HEK293 (cell line): ENCODE results near the gene DPP6.

ENCODE experiments used
- CTCF ChIA-PET: fragments of 350-600 bp; formaldehyde crosslinking; extraction: SDS; loops from one replicate; lab custom pipeline; 2021; ENCODE audit warnings: antibody characterized with exemption; lab: Yijun Ruan, JAX
- POLR2A ChIA-PET: fragments of 300-600 bp; formaldehyde crosslinking; extraction: SDS; loops from one replicate; lab custom pipeline; 2020; ENCODE audit warnings: antibody characterized with exemption, inconsistent platforms; lab: Yijun Ruan, JAX
- H3K27ac ChIP-seq: fragments of 200-500 bp; sonication (Bioruptor generic); 2 replicates; pipeline ENCODE4 v1.5.1; 2014; ENCODE audit warnings: low read depth, low read length, control low read depth, inconsistent platforms; ENCODE audit errors: extremely low read depth
- H3K36me3 ChIP-seq, 2 experiments: fragments of 200-500 bp in 1 of 2; sonication (Bioruptor generic) in 1 of 2; 1 replicate in 1 of 2; 2 replicates in 1 of 2; pipeline ENCODE4 v1.5.1; 2014 to 2017; ENCODE audit warnings: inconsistent platforms in 2 of 2, low read length in 2 of 2; ENCODE audit not compliant: control insufficient read depth in 2 of 2, insufficient read depth in 1 of 2
- H3K4me1 ChIP-seq: fragments of 200-500 bp; sonication (Bioruptor generic); 2 replicates; pipeline ENCODE4 v1.5.1; 2014; ENCODE audit warnings: mild to moderate bottlenecking, low read length, inconsistent platforms; ENCODE audit not compliant: control insufficient read depth, insufficient read depth
- H3K4me3 ChIP-seq: 2 replicates; pipeline ENCODE4 v1.5.1; 2011; ENCODE audit warnings: low read depth, mild to moderate bottlenecking, control low read depth, low read length, moderate library complexity
- H3K9me3 ChIP-seq: fragments of 200-500 bp; sonication (Bioruptor generic); 2 replicates; pipeline ENCODE4 v1.5.1; 2014; ENCODE audit warnings: low read depth, low read length, inconsistent platforms; ENCODE audit not compliant: control insufficient read depth, insufficient read depth
- HOXC10 ChIP-seq: sonication (generic); formaldehyde crosslinking; IDR thresholded peaks from 2 replicates; pipeline ENCODE4 v1.8.1; 2023; ENCODE audit warnings: mild to moderate bottlenecking, missing genetic modification reagents
- TCF7L2 ChIP-seq: IDR thresholded peaks from 2 replicates; pipeline ENCODE4 v1.6.1; 2011; ENCODE audit warnings: low read depth, mild to moderate bottlenecking, inconsistent platforms, low read length, moderate library complexity, borderline replicate concordance
- ZBTB7A ChIP-seq: fragments of 450-650 bp; formaldehyde crosslinking; IDR thresholded peaks from 2 replicates; pipeline ENCODE4 v1.5.1; 2016; ENCODE audit warnings: low read depth, missing biosample characterization, missing genetic modification characterization
- ZFP41 ChIP-seq: fragments of 450-650 bp; formaldehyde crosslinking; IDR thresholded peaks from 2 replicates; pipeline ENCODE4 v1.5.1; 2016; ENCODE audit warnings: missing biosample characterization, missing genetic modification characterization, borderline replicate concordance
- ZNF184 ChIP-seq: fragments of 450-650 bp; IDR thresholded peaks from 2 replicates; pipeline ENCODE4 v1.5.1; 2018; ENCODE audit warnings: missing biosample characterization, mild to moderate bottlenecking, missing genetic modification characterization
- ZNF24 ChIP-seq: fragments of 450-650 bp; formaldehyde crosslinking; IDR thresholded peaks from 2 replicates; pipeline ENCODE4 v1.5.1; 2016; ENCODE audit warnings: missing biosample characterization, missing genetic modification characterization
- ZNF362 ChIP-seq: fragments of 450-650 bp; formaldehyde crosslinking; IDR thresholded peaks from 2 replicates; pipeline ENCODE4 v1.5.1; 2016; ENCODE audit warnings: missing biosample characterization, missing genetic modification characterization
- ZNF416 ChIP-seq: fragments of 450-650 bp; formaldehyde crosslinking; IDR thresholded peaks from 2 replicates; pipeline ENCODE4 v1.5.1; 2016; ENCODE audit warnings: missing biosample characterization, missing genetic modification characterization
- ZNF449 ChIP-seq: fragments of 450-650 bp; formaldehyde crosslinking; IDR thresholded peaks from 2 replicates; pipeline ENCODE4 v1.5.1; 2017; ENCODE audit warnings: missing biosample characterization, mild to moderate bottlenecking, missing genetic modification characterization, moderate library complexity
- ZNF48 ChIP-seq: fragments of 450-650 bp; formaldehyde crosslinking; IDR thresholded peaks from 2 replicates; pipeline ENCODE4 v1.5.1; 2016; ENCODE audit warnings: missing biosample characterization, missing genetic modification characterization
- ZNF596 ChIP-seq: fragments of 450-650 bp; IDR thresholded peaks from 2 replicates; pipeline ENCODE4 v1.5.0; 2018; ENCODE audit warnings: missing biosample characterization, mild to moderate bottlenecking, missing genetic modification characterization, moderate library complexity
- ZNF623 ChIP-seq: fragments of 450-650 bp; formaldehyde crosslinking; IDR thresholded peaks from 2 replicates; pipeline ENCODE4 v1.5.1; 2016; ENCODE audit warnings: missing biosample characterization, missing genetic modification characterization
- ZNF626 ChIP-seq: fragments of 450-650 bp; sonication (Bioruptor Pico); formaldehyde crosslinking; IDR thresholded peaks from 2 replicates; pipeline ENCODE4 v1.5.1; 2018; ENCODE audit warnings: missing biosample characterization, missing genetic modification characterization, inconsistent platforms
- ZNF837 ChIP-seq: fragments of 450-650 bp; formaldehyde crosslinking; IDR thresholded peaks from 2 replicates; pipeline ENCODE4 v1.5.1; 2016; ENCODE audit warnings: missing biosample characterization, missing genetic modification characterization
- ZSCAN5A ChIP-seq: fragments of 450-650 bp; formaldehyde crosslinking; IDR thresholded peaks from 2 replicates; pipeline ENCODE4 v1.5.1; 2016; ENCODE audit warnings: missing biosample characterization, missing genetic modification characterization
- TF ChIP-seq, protein P1 (sequence below): fragments of 450-650 bp; formaldehyde crosslinking; IDR thresholded peaks from 2 replicates; pipeline ENCODE4 v1.5.1; 2016; ENCODE audit warnings: missing biosample characterization, missing genetic modification characterization
- TF ChIP-seq, protein P2 (sequence below): fragments of 450-650 bp; formaldehyde crosslinking; IDR thresholded peaks from 2 replicates; pipeline ENCODE4 v1.5.1; 2016; ENCODE audit warnings: missing biosample characterization, missing genetic modification characterization
- TF ChIP-seq, protein P3 (sequence below): fragments of 450-650 bp; formaldehyde crosslinking; IDR thresholded peaks from 2 replicates; pipeline ENCODE4 v1.5.1; 2017; ENCODE audit warnings: missing biosample characterization, missing genetic modification characterization

DPP6 gene

GRCh38 chr7:154623399-154623798, 571.2 kb downstream of the DPP6 start:
- Histone ChIP-seq H3K27ac (no peak overlapping the region), H3K36me3 (no peaks in the 10 kb centered on the region), H3K4me1 (no peaks in the 10 kb centered on the region), H3K4me3 (no peak overlapping the region), H3K9me3 (no peaks in the 10 kb centered on the region)
- TF ChIP-seq, protein P1, sequence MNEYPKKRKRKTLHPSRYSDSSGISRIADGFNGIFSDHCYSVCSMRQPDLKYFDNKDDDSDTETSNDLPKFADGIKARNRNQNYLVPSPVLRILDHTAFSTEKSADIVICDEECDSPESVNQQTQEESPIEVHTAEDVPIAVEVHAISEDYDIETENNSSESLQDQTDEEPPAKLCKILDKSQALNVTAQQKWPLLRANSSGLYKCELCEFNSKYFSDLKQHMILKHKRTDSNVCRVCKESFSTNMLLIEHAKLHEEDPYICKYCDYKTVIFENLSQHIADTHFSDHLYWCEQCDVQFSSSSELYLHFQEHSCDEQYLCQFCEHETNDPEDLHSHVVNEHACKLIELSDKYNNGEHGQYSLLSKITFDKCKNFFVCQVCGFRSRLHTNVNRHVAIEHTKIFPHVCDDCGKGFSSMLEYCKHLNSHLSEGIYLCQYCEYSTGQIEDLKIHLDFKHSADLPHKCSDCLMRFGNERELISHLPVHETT (tag by site-specific recombination), result no peak
- TF ChIP-seq ZFP41 (tag by site-specific recombination) (no peak), ZNF48 (tag by site-specific recombination) (no peak), ZNF837 (tag by site-specific recombination) (no peak), ZNF449 (no peak), ZNF626 (tag by site-specific recombination) (no peak), ZNF596 (no peak)
- CTCF ChIA-PET, result no interaction called here
- POLR2A ChIA-PET, result no interaction called here

GRCh38 chr7:154627646-154628290, 575.6 kb downstream of the DPP6 start:
- CTCF ChIA-PET, result no interaction called here
- H3K4me3 ChIP-seq, result no peak overlapping the region
- TF ChIP-seq, protein P2, sequence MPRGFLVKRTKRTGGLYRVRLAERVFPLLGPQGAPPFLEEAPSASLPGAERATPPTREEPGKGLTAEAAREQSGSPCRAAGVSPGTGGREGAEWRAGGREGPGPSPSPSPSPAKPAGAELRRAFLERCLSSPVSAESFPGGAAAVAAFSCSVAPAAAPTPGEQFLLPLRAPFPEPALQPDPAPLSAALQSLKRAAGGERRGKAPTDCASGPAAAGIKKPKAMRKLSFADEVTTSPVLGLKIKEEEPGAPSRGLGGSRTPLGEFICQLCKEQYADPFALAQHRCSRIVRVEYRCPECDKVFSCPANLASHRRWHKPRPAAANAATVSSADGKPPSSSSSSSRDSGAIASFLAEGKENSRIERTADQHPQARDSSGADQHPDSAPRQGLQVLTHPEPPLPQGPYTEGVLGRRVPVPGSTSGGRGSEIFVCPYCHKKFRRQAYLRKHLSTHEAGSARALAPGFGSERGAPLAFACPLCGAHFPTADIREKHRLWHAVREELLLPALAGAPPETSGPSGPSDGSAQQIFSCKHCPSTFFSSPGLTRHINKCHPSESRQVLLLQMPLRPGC (tag by site-specific recombination), result no peak
- TF ChIP-seq ZNF362 (no peak), ZFP41 (tag by site-specific recombination) (no peak), ZSCAN5A (no peak), ZNF24 (tag by site-specific recombination) (no peak), ZNF416 (tag by site-specific recombination) (no peak), ZNF623 (tag by site-specific recombination) (no peak), HOXC10 (CRISPR knock-in tag) (no peak), ZNF184 (tag by site-specific recombination) (no peak), TCF7L2 (no peak), ZBTB7A (tag by site-specific recombination) (no peak)
- TF ChIP-seq, protein P3, sequence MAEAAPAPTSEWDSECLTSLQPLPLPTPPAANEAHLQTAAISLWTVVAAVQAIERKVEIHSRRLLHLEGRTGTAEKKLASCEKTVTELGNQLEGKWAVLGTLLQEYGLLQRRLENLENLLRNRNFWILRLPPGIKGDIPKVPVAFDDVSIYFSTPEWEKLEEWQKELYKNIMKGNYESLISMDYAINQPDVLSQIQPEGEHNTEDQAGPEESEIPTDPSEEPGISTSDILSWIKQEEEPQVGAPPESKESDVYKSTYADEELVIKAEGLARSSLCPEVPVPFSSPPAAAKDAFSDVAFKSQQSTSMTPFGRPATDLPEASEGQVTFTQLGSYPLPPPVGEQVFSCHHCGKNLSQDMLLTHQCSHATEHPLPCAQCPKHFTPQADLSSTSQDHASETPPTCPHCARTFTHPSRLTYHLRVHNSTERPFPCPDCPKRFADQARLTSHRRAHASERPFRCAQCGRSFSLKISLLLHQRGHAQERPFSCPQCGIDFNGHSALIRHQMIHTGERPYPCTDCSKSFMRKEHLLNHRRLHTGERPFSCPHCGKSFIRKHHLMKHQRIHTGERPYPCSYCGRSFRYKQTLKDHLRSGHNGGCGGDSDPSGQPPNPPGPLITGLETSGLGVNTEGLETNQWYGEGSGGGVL, result no peak
- TF ChIP-seq, all 188 proteins: peak for 0
- Histone ChIP-seq H3K27ac (no peak overlapping the region), H3K36me3 (no peaks in the 10 kb centered on the region), H3K4me1 (no peaks in the 10 kb centered on the region), H3K9me3 (no peaks in the 10 kb centered on the region)
- POLR2A ChIA-PET, result no interaction called here
